WI38 (cell line): ENCODE measurements around the gene DNAH17.

ENCODE experiments used
- H3K4me3 ChIP-seq: 2 replicates; pipeline ENCODE4 v1.5.1; 2011; ENCODE audit warnings: low read depth, mild to moderate bottlenecking, control low read depth, low read length
- CTCF ChIP-seq: IDR thresholded peaks from 2 replicates; pipeline ENCODE4 v1.5.1; 2012; ENCODE audit warnings: low read depth, mild to moderate bottlenecking, control low read depth, low read length

DNAH17 gene

GRCh38 chr17:78497115-78497540 lies 80.1 kb downstream of the DNAH17 start:
- peak; percentile 59 for TF ChIP-seq CTCF
- no peak overlapping the region for H3K4me3 ChIP-seq

GRCh38 chr17:78496311-78496710 lies 80.9 kb downstream of the DNAH17 start:
- no peak for TF ChIP-seq CTCF
- no peak overlapping the region for H3K4me3 ChIP-seq

- H3K4me3 ChIP-seq: no peak overlapping the region
- no peak for TF ChIP-seq CTCF
Observed at GRCh38 chr17:78495634-78496033, 81.6 kb downstream of the DNAH17 start.

- no peak overlapping the region for H3K4me3 ChIP-seq
- TF ChIP-seq CTCF: no peak
Observed at GRCh38 chr17:78494696-78495330, 82.4 kb downstream of the DNAH17 start.

GRCh38 chr17:78493853-78494695 lies 83.1 kb downstream of the DNAH17 start:
- no peak for TF ChIP-seq CTCF
- H3K4me3 ChIP-seq: no peak overlapping the region

- no peak for TF ChIP-seq CTCF
- H3K4me3 ChIP-seq: no peak overlapping the region
Observed at GRCh38 chr17:78493450-78493849, 83.7 kb downstream of the DNAH17 start.

GRCh38 chr17:78492116-78492799 lies 84.9 kb downstream of the DNAH17 start:
- H3K4me3 ChIP-seq: no peak overlapping the region
- no peak for TF ChIP-seq CTCF
